T-helper 17 cell (primary cell): Measurements from ENCODE around the gene HPRT1. TPM values are rescaled to one million over a fixed set of nuclear protein-coding genes. Genes with fewer than 3 reads are reported as not detected.

Experiments
- total RNA-seq, 4 donors: library from RNA in 2 of 4; stranded (reverse) in 2 of 4; gene quantifications; one replicate each; pipeline ENCODE4 v1.2.3 and lab custom pipeline; 2022 to 2026

HPRT1 gene
- total RNA-seq, 2 donors from 2014 or later: 23.4 to 23.5 TPM

Other genes with a start within 250 kb of the HPRT1 start
- gene CCDC160, start 223.0 kb upstream of the HPRT1 start, total RNA-seq: not detected
- gene PHF6, start 86.9 kb upstream of the HPRT1 start, total RNA-seq: 10 to 100 TPM in 1 of 2 donors, 1 to 10 TPM in 1; 8.2 to 10.5 TPM
- not detected for gene PLAC1, start 198.3 kb downstream of the HPRT1 start, total RNA-seq